T follicular helper cell (primary cell): ENCODE measurements around the gene GRIN2C.

ENCODE experiments used
- DNase-seq: peaks from one replicate; pipeline ENCODE4 v3.0.0-alpha.2; 2020; ENCODE audit warnings: low read depth

The GRIN2C gene

GRCh38 chr17:74821655-74822334, 37.9 kb downstream of the GRIN2C start:
- DNase-seq: no peak

DNA sequence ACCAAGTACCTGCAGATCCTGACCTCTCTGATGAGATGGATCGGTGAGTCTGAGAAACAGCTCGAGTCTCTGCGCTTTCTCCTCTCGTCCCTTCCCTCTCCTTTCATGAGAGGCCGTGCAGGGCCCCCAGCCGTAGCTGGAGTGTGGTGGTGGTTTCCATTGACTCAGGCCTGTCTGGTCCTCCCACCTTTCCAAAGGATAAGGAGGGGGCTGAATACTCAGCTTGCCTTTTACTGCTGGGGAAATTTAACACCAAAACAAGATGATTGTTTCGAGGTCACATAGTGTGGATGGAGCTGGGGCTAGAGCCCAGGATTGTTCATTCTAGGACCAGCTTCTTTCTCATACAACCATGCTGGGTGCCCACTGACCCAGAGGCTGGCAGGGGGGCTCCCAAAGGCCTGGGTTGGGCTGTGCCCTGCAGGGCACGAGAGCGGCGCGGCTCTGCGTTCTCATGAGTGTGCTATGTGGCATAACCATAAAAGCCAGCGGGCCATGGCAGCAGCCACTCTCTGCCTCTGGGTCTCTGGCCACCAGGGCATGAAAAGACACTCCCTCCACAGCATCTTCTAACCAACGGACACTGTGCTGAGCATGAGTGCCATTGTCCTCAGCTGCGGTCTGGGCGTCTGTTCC, 39.8 kb downstream of the GRIN2C start:
- no peak for DNase-seq

- no peak for DNase-seq
Observed at GRCh38 chr17:74818291-74818938, 41.3 kb downstream of the GRIN2C start.

DNA sequence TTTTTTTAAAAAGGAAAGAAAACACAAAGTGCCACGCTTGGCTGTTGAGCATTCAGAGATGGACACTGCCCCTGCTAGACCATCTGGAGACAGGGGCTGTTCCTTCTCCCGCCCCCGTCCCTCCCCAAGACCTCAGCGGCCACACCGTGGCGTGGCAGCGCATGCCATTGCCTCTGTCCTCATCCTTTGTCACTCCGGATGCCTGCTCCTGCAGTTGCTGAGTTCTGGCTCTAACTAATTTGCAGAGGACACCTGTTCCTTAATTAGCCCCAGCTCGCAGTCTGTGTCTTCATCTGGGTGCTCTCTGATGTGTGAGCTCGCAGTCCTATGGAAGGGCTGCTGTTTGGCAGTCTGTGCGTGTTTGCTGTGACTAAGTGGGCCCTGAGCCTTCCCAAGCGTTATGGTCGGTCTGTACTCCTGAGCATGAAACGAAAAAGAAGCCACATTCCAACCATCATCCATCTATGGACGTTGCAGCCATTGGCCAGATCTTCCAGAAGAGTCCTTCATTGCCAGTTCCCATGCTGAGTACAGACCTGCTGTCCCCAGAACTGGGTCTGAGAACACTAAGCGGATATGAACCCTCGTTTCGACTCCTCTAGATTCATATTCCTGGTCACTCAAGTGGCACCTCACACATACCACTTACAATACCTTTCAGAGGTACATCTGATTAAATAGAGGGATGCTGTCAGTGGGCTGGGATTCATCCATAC, 42.6 kb downstream of the GRIN2C start:
- no peak for DNase-seq

DNA sequence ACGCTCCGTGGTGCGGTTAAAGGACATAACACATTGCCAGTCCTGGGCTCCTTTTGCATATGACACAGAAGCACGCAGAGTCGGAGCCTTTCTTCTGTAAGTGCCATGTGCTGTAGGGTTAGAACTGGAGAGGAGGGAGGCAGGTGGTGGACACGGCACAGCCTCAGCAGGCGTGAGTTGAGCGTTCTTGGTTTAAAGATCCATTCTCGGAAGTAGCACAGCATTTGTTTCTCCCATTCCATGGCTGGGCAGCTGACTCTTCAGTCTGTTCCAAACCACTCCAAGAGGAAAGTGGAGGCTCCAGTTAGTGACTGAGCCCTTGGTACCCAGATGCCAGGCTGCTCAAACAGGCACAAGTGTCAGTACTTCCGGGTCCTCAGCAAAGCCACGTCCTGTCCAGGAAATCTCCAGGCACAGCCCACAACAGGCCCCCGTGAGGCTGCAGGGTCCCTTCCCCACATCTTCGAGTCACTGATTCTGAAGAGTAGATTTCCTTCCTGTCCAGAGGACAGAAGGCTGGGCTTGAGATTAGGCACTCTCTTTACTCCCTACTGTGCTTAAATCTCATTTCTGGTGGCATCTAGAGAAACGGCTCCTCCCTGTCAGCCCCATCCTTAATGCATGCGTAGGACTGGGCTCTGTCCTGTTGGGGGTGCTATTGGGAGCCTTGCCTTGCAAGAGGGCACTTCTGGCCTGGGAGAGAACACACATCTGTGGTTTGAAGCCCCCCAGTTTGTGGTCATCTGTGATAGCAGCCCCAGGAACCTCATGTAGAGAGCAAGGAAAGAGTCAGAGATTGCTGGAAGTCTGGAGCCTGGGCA, 43.9 kb downstream of the GRIN2C start:
- no peak for DNase-seq

- no peak for DNase-seq
Observed at GRCh38 chr17:74815067-74815466, 44.6 kb downstream of the GRIN2C start.

- DNase-seq: no peak
Observed at GRCh38 chr17:74814453-74814852, 45.2 kb downstream of the GRIN2C start.

GRCh38 chr17:74812109-74813009, 47.3 kb downstream of the GRIN2C start:
- DNase-seq: no peak

DNA sequence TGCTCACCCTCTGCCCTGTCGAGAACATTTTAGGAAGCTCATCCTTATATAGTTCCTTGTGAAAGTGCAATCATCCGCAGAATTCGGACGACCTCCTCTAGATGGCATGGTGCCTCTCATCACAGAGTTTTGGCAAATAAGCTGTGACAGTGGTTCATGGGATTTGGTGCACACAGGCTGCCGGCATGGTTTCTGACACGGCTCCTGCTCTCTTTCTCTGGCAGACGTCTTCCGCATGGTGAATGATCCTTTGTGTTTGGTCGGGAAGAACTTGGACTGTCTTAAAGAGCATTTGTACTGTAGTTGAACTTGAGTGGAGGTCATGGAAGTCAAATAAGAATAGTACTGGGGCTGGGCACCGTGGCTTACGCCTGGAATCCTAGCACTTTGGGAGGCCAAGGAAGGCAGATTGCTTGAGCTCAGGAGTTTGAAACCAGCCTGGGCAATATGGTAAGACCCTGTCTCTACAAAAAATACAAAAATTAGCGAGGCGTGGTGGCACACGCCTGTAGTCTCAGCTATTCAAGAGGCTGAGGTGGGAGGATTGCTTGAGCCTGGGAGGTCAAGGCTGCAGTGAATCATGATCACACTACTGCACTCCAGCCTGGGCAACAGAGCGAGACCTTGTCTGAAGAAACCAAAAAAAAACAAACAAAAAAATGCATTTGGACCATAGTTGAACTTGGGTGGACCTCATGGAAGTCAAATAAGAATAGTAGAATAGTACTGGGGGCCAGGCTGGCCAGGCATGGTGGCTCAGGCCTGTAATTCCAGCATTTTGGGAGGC, 48.8 kb downstream of the GRIN2C start:
- DNase-seq: no peak

DNA sequence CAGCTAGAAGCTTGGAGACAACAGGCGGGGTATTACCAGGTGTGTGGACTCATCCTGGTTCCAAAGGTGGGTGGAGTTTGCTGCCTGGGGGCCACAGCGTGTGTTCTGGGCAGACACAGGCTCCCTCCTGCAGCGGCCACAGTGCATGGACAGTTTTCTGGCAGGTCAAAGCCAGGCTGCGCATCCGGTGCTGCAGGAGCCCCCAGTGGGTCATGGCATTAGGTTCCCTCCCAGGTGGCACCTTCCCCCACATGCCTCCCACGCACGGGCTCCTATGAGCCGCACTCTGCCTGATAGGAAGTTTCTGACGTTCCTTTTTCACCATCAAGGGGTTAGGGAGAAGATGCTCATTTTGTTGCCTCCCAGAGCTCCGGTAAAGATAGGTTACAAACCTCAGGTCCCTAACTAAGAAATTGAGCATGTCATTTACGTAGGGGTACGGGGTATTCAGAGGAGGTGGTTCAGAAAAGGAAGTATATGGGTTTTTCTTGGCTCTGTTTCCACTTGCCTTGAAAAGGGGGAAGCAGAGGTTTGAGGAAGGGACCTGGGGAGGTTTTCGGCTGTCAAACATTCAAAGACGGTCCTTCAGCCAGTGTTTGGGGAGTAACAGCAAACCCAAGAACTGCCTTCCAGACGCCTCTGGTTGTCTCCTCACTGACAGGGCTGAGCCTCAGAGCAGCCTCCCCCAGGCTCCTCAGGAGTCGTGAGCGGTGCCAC, 50.8 kb downstream of the GRIN2C start:
- DNase-seq: no peak

DNA sequence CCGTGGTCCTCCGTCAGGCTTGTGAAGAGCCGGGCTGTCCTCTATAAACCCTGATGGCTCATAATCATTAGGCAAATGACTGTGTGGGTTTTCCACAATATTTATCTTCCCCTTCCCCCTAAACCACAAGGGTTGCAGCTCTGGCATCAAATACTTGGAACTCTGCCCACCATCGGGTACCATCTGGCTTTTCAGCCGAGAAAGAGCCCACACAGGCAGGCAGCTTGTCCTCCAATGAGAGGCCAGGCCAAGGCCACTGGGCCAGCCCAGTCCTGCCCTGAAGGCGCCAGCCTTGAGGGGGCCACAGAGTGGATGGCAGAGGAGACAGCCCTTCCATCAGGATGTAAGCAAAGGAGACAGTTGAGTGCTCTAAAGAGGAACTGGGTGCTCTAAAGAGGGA, 51.8 kb downstream of the GRIN2C start:
- no peak for DNase-seq

- DNase-seq: no peak
Observed at GRCh38 chr17:74807441-74807840, 52.2 kb downstream of the GRIN2C start.

GRCh38 chr17:74806334-74806733, 53.4 kb downstream of the GRIN2C start:
- DNase-seq: no peak

- DNase-seq: no peak
Observed at GRCh38 chr17:74805591-74805991, 54.1 kb downstream of the GRIN2C start.

DNA sequence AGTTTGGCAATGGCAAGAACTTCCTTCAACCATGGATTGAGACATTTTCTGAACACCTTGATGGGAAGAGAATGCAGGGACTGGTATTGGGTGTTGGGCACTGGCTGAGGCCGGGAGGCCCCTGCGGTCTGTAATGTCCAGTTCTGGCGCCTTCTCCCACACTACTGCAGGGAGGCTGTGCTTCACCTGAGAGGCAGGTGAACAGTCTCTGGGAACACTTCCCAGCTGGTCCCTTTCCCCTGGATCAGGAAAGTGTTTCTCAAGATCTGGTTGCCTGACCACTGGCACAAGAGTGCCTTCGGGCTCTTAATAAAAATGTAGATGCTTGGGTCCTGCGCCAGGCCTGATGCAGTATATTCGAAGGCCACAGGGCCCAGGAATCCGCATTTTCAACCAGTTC, 55.0 kb downstream of the GRIN2C start:
- no peak for DNase-seq

DNA sequence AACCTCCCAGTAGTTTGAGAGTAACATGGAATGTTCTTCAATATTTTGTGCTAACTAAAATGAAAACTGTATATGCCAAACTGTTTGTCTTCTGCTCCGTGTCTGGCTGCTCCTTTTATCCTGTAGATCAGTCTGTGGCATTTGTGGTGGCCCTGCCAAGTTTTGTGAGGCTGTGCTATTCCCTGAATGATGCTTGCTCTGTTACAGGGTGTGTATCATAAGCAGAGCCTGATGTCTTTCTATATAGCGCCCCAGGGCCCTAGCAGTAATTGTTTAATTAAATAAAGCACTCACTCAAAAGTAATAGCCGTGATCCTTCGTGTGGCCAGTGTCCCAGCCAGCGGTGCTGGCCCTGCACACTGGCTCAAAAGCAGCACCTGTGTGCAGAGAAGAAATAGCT, 55.7 kb downstream of the GRIN2C start:
- no peak for DNase-seq

GRCh38 chr17:74803388-74803930, 56.2 kb downstream of the GRIN2C start:
- DNase-seq: no peak

DNA sequence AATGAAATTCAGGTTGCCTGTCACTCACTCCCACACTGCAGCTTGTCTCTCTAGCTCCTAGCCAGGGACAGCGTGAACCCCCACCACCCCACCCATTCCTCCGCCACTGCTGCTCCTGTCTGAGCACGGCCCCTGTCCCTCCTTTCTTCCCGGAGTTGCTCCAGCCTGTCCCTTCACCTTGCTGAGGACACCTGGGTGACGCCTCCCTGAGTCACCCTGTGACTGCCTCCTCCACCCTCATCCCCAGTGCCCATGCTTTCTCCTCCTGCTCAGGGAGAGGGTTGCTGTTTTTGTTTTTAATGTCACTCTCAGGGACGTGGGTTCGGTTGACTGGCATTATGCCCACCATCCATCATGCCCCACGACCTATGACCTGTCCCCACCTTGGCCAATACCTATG, 57.8 kb downstream of the GRIN2C start:
- no peak for DNase-seq

GRCh38 chr17:74800531-74800930, 59.2 kb downstream of the GRIN2C start:
- DNase-seq: no peak
